Vein endothelial cell (primary cell): ENCODE measurements around the gene FAM236D. TPM values are rescaled to one million over a fixed set of nuclear protein-coding genes. Genes with fewer than 3 reads are reported as not detected.

Experiments used
- total RNA-seq: library from RNA; depleted of rRNA; stranded (reverse); fragments of >200 nt; gene quantifications from 2 replicates; pipeline ENCODE4 v1.2.3, GENCODE V29; 2012

Gene FAM236D
- total RNA-seq: not detected in 2 replicates

DNA sequence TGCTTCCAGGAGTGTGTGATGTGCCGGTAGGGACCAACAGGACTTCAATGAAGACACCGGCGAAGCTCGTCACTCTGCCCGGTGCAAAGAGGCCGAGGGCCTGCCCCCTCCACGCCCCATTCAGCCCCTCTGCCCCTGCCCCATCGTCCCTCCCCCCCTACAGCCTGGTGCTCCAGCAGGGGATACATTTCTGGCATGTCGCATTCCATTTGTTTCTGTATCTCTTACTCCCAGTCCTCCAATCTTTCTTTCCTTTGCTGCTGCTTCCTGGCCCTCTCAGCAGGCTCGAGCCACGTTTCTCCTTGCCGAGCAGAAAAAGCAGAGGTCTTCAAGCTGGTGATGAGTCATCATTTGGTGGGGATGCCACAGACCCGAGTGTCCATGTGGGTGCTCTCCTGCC lies at the start of gene FAM236D:
Gene FAM236D (minus strand): TSS at position 101 of the 400 bp plus-strand sequence. CDS start 100 bp downstream, at position 1.

GRCh38 chrX:72782560-72782959 lies 25.4 kb downstream of the FAM236D start, which contains the start of gene FAM236B:
FAM236B (minus strand) TSS chrX:72782660; CDS start chrX:72782560, 100 bp downstream.

DNA sequence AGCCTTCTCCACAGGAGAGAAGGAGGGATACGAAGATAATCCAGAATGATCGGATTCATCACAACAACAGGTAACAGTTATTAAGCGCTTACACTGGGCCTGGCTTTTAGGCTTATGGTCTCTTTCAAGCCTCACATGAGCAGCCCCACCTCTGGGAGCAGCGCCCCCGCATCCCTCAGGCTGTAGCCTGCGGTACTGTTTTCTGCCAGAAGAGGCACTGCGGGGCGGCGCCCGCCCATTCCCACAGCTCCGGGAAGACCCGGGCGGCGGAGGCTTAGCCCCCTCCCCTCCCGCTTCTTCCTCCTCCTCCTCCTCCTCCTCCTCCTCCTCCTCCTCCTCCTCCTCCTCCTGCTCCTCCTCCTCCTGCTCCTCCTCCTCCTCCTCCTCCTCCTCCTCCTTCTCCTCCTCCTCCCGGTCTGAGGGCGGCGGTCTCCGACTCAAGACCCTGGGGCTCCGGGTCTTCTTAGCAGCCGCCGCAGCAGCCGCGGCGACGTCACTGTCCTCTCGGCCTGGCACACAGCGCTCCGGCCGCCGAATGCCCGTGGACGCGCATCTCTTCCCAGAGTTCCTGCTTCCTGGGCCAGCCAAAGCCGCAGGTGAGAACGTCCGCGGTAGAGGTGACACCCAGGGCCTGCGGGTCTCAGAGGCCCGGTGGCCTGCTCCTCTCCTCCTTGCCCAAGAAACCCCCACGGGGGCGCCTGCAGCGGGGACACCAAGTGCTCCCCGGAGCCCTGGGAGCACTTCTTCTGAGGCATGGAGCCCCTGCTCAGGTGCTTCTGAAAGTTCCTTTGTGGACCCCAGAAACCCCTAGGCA lies 31.1 kb downstream of the FAM236D start, which contains the start of gene DMRTC1B:
Gene DMRTC1B (plus strand): TSS at position 238 of the 814 bp plus-strand sequence. CDS start 68,246 bp downstream, outside the sequence.

Other genes starting within 250 kb of the FAM236D start
- 27.6 and 33.3 TPM in 2 replicates for gene HDAC8, start 235.4 kb downstream of the FAM236D start, total RNA-seq
- gene PHKA1, start 93.9 kb downstream of the FAM236D start, total RNA-seq: 6.5 and 6.6 TPM in 2 replicates
- not detected in 2 replicates for gene DMRTC1B, start 31.3 kb downstream of the FAM236D start, total RNA-seq
- gene FAM236B, start 25.6 kb downstream of the FAM236D start, total RNA-seq: not detected in 2 replicates
- gene FAM236C, start 104.4 kb upstream of the FAM236D start, total RNA-seq: not detected in 2 replicates
- not detected in 2 replicates for gene FAM236A, start 130.0 kb upstream of the FAM236D start, total RNA-seq
- not detected in 2 replicates for gene DMRTC1, start 135.6 kb upstream of the FAM236D start, total RNA-seq
- not detected in 2 replicates for gene PABPC1L2B, start 194.7 kb upstream of the FAM236D start, total RNA-seq